Stimulated activated CD4-positive, alpha-beta T cell treated with anti-CD3 and anti-CD28 coated beads, Interleukin-12 subunit alpha, Interleukin-12 subunit beta, amount 100 ng/mL, for 4 hours (primary cell): ENCODE measurements around the gene NR1I3.
"Not testable (repeated sequence)": the region's sequence is repeated elsewhere in the genome, so short reads cannot be mapped to it uniquely, and the experiment has no call there.

Experiments used
- DNase-seq: peaks from one replicate; pipeline ENCODE4 v3.0.0-alpha.2; 2020

Gene NR1I3

DNA sequence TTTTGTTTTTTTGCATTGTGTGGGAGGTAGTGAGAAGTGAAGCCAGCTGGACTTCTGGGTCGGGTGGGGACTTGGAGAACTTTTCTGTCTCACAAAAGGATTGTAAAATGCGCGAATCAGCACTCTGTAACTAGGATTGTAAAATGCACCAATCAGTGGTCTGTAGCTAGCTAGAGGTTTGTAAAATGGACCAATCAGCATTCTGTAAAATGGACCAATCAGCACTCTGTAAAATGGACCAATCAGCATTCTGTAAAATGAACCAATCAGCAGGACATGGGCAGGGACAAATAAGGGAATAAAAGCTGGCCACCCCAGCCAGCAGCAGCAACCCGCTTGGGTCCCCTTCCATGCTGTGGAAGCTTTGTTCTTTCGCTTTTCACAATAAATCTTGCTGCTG is 12.1 kb upstream of the NR1I3 start:
- not testable (repeated sequence) for DNase-seq

DNA sequence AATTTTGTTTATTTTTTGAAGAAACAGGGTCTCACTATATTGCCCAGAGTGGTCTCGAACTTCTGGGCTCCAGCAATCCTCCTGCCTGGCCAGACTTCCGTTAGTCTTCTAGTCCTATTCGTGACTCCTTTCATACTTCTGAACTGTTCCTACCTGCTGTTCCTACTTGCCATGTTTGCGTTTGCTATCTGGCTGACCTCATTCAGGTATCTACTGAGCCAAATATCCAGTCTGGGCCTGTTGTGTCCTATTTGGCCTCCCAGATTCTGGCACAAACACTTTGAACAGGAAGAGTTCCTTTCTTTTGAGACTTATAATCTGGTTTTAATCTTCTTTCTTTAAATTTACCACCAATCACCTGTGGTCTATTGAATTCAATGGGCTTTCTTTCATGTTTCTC is 6.9 kb upstream of the NR1I3 start:
- no peak for DNase-seq

DNA sequence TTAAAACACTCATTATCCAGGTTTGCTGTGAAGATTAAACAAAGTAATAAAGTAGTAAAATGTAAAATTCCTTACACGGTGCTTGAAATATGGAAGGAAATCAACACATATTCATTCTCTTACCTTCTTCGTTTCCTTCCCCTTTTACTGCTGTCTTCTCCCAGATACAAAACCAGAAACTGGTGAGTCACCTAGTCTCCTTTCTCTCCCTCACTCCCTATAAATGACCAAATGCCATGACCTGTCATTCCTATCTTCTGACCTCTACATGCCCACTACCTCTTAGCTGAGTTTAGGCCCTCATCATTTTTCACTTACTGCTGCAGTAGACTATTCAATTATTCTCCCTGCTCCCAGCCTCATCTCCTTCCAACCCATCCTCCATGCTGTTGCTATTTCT is 4.3 kb upstream of the NR1I3 start:
- DNase-seq, result no peak

DNA sequence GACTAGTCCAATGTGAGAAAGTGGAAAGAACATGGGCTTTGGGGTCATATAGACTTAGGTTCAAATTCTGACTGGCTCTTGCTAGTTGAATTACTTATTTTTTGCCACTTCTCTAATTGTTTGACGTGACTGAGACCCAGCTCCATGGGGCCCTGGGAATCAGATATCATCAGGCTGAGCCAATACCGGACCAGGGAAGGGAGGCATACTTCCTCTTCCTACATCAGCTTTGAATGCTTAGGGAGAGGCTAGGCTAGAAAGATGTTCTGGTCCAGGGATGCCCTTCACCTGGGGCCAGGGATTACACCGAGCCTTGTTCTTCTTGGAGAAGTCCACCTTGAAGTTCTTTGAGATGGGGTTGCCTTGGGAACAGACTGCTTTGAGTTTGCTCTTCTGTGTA is 3.7 kb upstream of the NR1I3 start:
- DNase-seq, result no peak

DNA sequence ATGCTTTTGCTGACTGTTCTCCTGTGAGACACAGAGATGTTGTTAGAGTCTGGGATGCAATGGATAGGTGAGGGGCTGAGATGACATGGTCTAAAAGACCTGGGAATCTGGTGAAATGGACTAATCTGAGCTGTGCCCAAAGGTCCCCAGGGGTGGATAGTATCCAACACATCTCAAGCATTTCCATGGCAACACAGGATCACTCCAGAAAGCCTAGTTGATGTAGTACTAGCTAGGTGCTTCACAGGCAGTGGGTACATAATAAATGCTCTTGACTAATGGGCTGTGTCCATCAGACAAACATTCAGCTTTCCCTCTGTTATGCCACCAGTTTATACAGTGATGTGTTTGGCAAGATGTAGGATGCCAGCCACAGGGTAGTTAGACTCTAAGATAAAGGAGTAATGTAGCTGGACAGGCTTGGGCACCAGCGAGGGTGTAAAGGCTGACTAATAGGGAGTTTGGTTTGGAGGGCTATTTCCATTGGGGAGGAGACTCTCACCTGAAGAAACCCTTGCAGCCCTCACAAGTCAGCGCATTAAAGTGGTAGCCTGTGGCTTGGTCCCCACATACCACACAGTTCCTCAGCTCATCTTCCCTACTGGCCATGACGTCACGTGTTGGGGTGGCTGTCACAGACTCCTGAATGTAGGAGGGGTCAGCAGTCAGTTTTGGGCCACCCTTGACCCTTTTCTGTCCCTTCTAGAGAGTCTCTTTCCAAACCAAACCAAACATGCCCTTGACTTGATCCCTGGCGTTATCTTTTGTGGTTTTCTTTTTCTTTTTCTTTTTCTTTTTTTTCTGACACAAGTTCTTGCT is 1.8 kb downstream of the NR1I3 start:
- no peak for DNase-seq

DNA sequence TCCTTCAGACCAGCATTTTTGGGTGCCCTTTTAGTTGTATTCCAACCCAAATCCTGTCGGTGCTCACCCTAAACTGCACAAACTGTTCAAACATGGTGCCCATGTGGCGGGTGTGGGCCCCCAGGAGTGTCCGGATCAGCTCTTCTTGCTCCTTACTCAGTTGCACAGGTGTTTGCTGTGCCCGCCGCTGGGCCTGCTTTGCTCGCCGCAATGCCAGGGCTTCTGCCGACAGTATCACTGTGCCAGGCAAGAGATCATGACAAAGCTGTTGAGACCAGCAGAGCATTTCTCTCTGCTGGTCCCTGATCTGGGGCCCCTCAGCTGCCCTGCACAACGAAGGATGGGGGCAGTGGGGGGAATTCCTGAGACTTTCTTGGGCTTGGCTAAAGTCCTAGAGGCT is 4.9 kb downstream of the NR1I3 start:
- DNase-seq, result no peak

DNA sequence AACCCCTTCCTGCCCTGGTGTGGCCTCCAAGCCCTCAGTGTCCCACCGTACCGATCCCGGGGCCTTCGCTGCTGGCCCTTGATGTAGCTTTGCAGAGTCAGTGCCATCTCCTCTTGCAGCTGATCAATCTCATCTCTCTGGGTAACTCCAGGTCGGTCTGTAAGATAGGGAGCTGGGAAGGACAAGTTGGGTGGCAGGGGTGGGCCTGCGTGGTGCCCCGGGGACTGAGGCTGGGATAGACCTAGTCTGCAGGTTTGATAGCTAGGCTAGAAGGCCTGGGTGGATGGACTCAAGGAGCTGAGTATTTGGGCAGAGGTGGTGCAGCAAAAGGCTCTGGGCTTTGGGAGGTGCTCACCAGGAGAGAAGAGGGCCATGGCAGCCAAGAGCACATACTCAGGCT is 7.2 kb downstream of the NR1I3 start:
- DNase-seq, result no peak

DNA sequence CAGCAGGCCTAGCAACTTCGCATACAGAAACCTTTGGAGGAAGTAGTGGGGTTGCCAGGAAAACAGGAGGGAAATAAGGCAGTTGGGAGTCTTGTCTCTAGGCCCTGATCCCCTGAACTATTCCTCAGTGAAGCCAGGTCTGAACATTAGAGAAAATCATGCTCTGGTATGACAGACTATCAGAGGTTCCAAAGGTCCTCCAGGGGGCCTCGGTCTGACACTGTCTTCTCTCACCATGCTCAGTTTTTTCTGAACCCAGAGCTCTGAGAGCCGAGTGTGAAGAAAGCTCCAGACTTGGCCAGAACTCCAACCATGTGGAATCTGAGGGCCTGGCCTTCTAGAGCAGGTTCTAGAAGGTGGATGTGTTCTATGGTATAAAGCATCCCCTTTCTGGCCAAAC is 8.1 kb downstream of the NR1I3 start:
- no peak for DNase-seq

DNA sequence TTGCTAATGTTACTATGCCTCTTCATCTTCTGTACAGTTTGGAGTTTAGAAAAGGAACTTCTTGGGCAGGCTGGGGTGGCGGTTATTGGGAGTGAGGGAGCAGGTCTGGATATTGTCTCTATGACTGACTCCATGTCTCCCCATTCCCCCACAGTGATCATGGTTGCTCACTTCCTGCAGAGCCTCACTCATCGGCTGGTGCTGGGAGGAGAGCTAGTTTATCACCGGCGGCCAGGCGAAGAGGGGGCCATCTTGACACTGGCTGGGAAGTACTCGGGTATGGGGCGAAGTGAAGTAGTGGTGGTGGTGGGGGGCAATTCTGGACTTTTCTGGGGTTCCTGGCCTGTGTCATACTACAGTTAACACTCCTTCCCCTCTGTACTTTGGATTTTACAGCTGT is 10.0 kb downstream of the NR1I3 start:
- DNase-seq, result no peak

DNA sequence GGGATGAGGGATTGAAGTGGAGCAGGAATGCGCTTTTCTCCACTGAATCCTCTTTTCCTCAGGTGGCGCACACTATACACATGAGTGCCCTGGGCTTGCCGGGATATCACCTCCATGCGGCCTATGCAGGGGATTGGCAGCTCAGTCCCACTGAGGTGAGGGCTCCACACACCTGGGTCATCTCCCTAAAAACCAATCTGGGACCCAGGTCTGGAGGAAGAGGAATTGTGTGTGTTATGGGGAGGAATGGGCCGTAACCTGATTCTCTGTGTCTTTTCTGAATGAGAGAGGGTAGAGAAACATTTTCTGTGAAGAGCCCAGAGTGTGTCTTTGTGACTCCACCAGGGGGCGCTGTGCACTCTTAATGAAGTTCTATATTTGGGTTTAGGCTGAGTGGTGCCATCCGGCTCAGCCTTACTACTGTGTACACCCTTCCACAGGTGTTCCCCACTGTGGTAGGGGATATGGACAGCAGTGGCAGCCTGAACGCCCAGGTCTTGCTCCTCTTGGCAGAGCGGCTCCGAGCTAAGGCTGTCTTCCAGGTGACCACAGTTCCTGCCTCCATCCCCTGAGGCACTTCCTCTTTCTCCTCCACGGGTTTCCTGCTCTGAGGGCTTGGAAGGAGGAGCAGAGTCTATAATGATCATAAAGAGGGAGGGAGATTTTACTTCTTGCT is 10.7 kb downstream of the NR1I3 start:
- DNase-seq, result peak; percentile 88

DNA sequence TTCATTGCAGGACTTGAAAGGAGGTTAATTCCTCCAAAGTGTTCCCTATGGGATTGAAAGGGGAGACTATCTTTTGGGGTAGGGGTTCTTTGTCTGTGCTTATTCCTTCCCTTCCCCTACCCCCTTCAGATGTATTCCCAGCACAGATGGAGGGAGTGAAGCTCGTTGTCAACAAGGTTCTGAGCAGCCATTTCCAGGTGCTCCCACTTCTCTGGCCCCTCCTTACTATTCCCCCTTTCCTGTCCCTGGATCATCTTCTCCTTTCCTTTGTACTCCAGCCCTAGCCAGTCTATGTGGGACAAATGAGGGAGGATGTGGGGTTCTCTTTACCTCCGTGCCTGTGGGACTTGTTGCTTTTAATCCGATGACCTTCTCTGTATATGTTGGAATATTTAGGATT is 11.2 kb downstream of the NR1I3 start:
- no peak for DNase-seq

DNA sequence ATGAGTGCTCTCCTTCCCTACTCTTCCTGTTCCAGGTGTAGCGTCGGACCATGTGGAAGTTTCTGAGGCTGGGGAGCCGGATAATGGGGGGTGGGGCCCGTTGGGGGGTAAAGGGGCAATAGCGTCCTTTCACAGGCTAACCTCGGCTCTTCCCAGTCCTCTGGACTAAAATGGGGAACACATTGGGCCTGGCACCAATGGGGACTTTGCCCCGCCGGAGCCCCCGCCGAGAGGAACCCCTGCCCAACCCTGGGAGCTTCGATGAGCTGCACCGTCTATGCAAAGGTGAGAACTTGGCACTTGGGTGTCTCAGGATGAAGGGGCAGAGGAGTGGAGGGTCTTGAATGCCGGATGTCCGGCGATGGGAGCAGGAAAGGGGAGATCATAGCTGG is 11.7 kb downstream of the NR1I3 start:
- no peak for DNase-seq

DNA sequence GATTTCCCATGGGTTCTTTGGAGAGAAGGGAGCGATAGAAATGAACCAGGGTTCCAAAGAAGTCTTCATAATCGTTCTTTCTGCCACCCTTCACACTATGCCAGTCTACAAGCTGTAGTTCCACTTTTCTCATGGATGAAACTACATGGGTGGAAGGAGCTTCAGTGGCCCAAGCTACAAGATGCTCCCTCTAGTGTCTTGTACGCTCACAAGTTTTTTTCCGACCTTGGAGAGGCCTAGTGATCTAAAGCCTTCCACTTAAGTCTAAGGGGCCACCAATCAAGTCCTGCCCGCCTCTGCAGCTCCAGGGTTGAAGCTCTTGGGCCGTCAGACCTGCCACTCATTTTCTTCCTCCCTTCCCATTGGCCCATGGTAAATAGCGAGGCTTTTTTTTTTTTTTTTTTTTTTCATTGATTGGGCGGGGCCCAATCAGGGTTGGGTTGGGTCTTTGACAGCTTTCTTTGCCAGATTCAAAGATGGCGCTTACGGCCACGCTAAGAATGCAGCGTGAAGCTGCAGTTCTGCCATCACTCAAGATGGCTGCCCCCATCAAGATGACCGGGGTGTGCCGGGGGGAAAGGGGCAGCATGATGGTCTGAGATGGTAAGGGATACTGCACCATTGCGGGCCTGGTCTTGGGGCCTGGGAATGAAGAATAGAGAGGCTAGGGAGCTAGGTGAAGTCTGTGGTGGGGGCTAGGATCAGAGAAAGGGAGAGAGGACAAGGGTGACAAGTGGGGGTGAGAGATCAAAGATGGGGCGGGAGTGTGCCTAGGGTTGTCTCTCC is 12.3 kb downstream of the NR1I3 start, which contains the start of gene TOMM40L:
Gene TOMM40L, plus strand, starts transcription at position 527 of the 786 bp plus-strand sequence. CDS start 430 bp downstream, outside the sequence.
- DNase-seq, result peak; percentile 78

DNA sequence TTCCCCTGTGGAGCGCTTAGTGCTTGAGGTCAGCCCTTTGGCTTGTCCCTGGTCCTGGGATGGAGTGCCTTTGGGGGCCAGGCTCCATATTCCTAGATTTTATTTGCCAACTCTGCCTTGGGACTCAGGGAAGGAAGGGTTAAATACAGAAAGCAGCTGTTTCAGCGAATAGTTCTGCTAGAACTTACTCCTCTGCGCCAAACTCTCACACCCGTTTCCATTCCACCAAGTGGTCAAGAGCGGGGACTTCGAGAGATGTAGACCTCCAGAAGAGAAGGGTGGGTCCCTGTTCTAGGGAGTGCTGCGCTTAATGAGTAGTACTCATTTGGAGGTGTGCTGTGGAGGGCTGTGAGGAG is 12.8 kb downstream of the NR1I3 start:
- no peak for DNase-seq

DNA sequence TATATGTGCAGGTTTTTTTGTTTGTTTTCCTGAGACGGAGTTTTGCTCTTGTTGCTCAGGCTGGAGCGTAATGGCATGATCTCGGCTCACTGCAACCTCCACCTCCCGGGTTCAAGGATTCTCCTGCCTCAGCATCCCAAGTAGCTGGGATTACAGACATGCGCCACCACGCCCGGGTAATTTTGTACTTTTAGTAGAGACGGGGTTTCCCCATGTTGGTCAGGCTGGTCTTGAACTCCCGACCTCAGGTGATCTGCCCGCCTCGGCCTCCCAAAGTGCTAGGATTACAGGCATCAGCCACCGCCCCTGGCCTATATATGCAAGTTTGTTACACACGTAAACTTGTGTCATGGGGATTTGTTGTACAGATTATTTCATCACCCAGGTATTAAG is 13.3 kb downstream of the NR1I3 start:
- DNase-seq, result not testable (repeated sequence)

DNA sequence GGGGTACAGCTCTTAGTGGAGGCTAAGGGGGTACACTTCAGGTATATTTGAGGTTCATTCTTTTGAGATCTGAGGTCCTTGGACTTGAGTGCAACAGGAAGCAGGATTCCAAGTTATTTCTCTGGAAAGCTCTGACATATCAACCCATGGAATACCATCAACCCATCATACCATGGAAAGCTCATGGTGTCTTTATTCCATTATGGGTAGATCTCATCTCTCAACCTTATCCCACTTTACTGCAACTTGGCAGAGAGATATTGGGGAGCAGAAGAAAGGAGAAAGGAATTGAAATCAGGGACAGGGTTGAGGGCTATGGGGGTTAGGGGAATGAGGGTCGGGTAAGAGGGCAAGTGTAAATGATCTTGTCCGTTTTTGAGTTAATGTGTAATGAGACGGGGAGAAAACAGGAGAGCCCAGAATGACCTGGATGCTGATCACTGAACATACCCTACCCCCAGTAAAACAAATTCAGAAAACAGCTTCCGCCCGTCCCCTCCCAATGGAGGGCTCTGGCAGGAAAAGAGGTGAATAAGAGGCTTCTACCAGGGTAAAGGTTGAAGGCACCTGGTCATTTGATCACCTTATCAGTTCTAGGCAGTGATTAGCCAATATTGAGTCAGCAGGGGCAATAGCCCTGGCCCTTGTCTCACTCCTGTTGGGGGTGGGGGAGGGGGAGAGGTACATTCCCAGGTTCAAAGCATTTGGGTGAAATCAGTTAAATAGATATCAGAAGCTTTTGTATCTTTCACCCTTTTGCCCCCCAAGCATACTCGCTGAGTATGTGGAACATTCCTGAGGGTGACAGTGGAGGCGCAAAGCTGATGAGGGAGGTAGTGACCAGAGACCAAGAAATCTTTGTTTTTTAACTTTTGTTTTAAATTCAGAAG is 14.0 kb downstream of the NR1I3 start:
- DNase-seq, result no peak

DNA sequence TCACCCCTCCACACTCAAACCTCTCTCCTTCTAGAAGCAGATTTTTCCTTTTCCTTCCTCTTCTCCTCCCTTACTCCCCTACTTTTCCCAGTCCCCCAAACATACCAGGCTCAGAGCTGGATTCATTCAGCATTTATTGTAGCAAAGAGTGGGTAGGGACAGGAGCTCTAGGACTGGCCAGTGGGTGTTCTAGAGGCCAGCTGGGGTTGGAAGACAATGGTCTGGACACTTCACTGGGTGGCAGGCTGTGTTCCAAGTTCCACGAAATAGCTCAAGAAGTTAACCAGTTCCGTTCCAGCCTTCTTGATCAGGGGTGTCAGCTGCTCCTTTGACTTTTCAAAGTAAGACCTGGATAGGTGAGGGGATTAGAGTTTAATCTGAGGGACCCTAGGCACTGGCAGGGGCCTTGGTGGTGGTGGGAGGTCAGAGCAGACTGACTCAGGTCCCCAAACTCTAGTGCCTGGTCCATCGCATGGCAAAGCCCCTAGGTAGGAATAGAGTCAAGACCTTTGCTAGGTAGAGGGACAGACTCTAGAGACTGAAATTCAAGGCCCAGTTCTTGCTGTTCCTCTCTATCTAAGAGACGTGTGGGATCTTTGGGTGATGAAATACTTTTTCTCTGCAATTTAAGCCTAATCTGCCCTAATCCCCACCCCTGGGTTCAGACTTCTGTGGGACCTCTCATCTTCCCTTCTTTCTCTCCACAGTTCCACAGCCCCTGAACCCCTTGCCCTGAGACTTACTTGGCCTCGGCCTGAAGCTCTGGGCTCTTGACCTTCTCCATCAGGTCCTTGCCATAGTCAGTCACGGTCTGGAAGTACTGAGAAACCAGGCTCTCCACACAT is 15.6 kb downstream of the NR1I3 start:
- no peak for DNase-seq

DNA sequence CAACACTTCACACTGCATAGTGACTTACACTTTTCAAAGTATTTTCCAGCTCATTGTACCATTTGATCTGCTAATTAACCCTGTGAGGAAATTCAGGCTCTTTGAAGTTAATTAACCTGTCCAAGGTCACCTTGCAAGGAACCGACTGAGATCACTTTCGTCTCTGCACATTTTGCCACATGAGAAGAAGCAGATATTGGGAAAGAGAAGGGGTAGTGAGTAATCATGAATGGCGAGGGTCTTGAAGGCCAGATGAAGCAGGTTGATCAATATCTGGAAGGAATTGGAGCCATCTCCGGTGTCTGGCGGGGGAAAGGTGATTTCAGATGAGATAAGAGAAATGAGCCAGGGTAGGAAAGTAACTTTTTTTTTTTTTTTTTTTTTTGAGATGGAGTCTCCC is 18.0 kb downstream of the NR1I3 start:
- DNase-seq, result no peak

DNA sequence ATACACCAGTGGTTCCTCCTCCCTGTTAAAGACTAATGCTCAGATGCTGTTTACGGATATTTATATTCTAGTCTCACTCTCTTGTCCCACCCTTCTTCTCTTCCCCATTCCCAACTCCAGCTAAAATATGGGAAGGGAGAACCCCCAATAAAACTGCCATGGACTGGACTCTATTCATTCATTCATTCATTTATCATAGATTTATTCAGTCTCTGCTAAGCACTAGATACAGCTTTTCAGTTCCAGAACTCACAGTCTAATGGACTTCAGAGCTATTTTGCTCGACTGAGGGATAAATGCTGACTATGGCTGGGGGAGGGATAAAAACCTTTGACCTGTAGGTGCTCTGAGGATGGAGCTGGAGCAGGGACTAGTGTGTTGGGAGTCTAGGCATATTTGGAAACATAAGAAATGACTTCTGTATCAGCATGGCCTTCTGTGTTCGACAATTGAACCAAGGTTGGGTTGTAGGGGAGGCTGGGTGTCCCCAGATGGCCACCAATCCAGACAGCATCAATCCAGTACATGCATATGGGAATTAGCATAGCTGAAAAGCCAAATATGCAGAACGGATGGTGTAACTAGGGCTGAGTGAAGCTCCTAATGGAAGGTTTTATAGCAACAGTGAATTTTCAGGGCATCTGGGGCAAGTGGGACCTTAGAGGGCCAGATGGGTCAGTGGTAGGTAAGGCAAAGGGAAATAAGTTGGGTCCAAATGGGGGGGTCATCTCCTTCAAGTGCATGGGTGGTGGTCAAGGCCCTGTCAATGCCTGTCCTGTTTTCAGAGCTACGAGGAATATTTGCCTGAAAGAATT is 18.7 kb downstream of the NR1I3 start:
- no peak for DNase-seq

DNA sequence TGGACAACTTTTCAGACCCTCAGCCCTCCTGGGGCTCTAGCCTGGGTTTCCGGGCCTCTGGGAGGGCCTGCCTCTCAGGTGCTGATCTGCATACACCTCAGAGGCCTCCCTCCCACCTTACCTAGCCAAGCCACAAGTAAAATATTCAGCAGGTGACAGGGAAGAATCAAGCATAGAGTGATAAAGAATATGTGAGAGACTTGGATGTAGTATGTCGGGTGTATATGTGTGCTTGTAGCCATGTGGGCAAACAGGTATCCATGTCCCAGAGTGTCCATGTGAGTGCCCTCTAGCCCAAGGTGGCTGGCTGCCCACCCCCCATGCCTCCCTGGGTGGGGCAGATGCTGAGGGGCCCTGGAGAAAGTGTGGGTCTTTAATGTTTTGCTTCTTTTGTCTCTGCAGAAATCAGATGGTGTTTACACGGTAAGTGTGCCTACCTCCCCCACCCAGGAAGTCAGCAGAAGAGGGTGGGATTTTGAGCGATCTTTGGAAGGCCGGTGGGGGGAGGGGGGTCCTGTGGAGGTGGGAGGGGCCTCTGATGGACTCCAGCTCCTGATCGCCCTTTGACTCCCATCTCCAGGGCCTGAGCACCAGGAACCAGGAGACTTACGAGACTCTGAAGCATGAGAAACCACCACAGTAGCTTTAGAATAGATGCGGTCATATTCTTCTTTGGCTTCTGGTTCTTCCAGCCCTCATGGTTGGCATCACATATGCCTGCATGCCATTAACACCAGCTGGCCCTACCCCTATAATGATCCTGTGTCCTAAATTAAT is 19.5 kb downstream of the NR1I3 start:
- no peak for DNase-seq
